ENCODE results near the gene NTRK3.

GRCh38 chr15:88187195-88187594, 69.3 kb downstream of the NTRK3 start:
- no peak for TF ChIP-seq CTCF (IDR thresholded peaks at IDR 0.05 in 8 of 11, conservative IDR thresholded peaks at IDR 0.05 in 3 of 11)
- no peak for TF ChIP-seq POLR2A (IDR thresholded peaks at IDR 0.05)
- TF ChIP-seq POLR2AphosphoS5 (IDR thresholded peaks at IDR 0.05) = no peak
